Lung (tissue), 12 donors: Measurements from ENCODE around the gene EFNA2. TPM values are rescaled to one million over a fixed set of nuclear protein-coding genes. Genes with fewer than 3 reads are reported as not detected.
A peak's percentile ranks its signal among the peaks of the same experiment; 100 is the strongest.

Source experiments
- ATAC-seq: fragments of 200-7000 bp; cut with Tn5 transposase; one replicate; pipeline ENCODE4 v1.9.1; 2020; ENCODE audit warnings: moderate number of reproducible peaks; ENCODE audit not compliant: insufficient read depth, low FRiP score
- DNase-seq, 3 donors: peaks; one replicate each; pipeline ENCODE4 v3.0.0-alpha.2; 2013 to 2017
- H3K27ac ChIP-seq, 2 donors: one replicate each; pipeline ENCODE4 v1.5.1; 2013; ENCODE audit warnings: mild to moderate bottlenecking in 2 of 2, moderate library complexity in 2 of 2, control low read depth in 1 of 2, inconsistent platforms in 1 of 2, low read depth in 1 of 2, low read length in 1 of 2
- H3K27me3 ChIP-seq, 3 donors: one replicate each; pipeline ENCODE4 v1.5.1; 2013; ENCODE audit warnings: low read length in 2 of 3; ENCODE audit not compliant: control insufficient read depth in 3 of 3, insufficient read depth in 3 of 3
- H3K36me3 ChIP-seq, 4 donors: one replicate each; pipeline ENCODE4 v1.5.1; 2013; ENCODE audit warnings: low read length in 4 of 4, mild to moderate bottlenecking in 1 of 4, moderate library complexity in 1 of 4; ENCODE audit not compliant: control insufficient read depth in 4 of 4, insufficient read depth in 4 of 4
- H3K4me1 ChIP-seq, 5 donors: one replicate each; pipeline ENCODE4 v1.5.1; 2013; ENCODE audit warnings: low read length in 5 of 5, mild to moderate bottlenecking in 2 of 5, moderate library complexity in 1 of 5; ENCODE audit not compliant: control insufficient read depth in 5 of 5, insufficient read depth in 5 of 5
- H3K4me3 ChIP-seq: one replicate; pipeline ENCODE4 v1.5.1; 2013; ENCODE audit warnings: mild to moderate bottlenecking, control low read depth, moderate library complexity
- H3K9ac ChIP-seq, 2 donors: one replicate each; pipeline ENCODE4 v1.5.1; 2013; ENCODE audit warnings: low read length in 2 of 2, control low read depth in 1 of 2; ENCODE audit not compliant: insufficient read depth in 1 of 2
- H3K9me3 ChIP-seq, 4 donors: one replicate each; pipeline ENCODE4 v1.5.1; 2013; ENCODE audit warnings: low read length in 3 of 4, mild to moderate bottlenecking in 1 of 4, moderate library complexity in 1 of 4; ENCODE audit not compliant: control insufficient read depth in 4 of 4, insufficient read depth in 3 of 4
- whole genome bisulfite sequencing, 2 donors: extraction: QIAGEN DNeasy Blood & Tissue Kit; methylation state at CpG; one replicate each; pipeline ENCODE4 v1.1.7; 2013; 5-methylcytosine and 5-hydroxymethylcytosine counted together
- polyA plus RNA-seq, 2 donors: library from polyadenylated mRNA; stranded (reverse); fragments of 200-250 nt; gene quantifications; one replicate each; pipeline ENCODE4 v1.2.1, GENCODE V29; 2013
- total RNA-seq, 2 donors: library from RNA; depleted of rRNA in 1 of 2; stranded (reverse); fragments of >200 nt in 1 of 2; gene quantifications; one replicate each; pipeline ENCODE4 v1.2.1, GENCODE V29; 2014 to 2021
- TF ChIP-seq, protein P1 (sequence below): IDR thresholded peaks from 2 replicates; pipeline ENCODE4 v1.5.1; 2012; ENCODE audit warnings: mild to moderate bottlenecking; ENCODE audit errors: control extremely low read depth, extremely low read depth
- donor health status: control.
- donor health status: control.
- donor health status: Bipolar disorder and iron deficiency.
- donor health status: healthy.
- donor health status: DM: yes; HTN: yes; CAD: no.

Gene EFNA2
- total and polyA plus RNA-seq, 4 donors = 0.37 TPM; not detected in 3

DNA sequence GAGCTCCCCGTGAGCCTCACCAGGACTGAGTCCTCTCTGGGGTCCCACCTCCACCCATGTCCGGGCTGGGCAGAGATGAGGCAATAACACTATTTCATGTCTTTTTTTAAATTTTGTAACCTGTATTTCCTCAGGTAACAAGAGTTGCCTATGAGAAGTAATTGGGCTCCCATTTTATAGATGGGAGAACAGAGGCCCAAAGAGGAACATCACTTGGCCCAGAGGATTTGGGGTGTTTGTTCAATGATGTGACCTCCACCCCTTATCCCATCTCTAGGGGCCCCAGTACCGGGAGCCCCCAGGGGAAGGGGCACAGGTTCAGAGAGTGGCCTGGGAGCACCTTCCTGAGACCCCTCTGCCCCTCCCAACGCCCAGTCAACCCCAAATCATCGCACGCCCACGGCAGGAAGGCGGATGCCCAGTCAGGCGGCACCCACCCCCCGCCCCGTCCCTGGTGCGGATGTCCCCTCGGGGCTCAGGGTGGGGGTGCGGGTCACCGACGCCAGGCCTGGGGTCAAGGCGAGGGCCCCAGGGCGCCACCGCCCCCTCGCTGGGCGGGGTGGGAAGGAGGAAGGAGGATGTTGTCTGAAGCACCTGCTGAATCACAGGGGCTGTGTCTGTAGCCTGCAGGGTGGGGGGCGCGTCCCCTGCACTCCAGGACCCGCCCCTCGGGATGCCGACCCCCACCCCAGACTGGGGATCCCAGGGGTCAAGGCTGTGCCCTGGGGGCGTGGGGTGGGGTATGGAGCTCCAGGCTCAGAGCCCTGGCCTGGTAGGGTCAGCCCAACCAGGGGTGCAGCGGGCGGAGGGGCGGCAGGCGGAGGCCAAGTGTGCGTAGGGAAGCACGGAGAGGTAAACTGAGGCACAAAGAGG, 25.6 kb upstream of the EFNA2 start:
- peaks cover 0 to 40% (median 26%) of the 10 kb centered on the region in 5 donors for H3K4me1 ChIP-seq

DNA sequence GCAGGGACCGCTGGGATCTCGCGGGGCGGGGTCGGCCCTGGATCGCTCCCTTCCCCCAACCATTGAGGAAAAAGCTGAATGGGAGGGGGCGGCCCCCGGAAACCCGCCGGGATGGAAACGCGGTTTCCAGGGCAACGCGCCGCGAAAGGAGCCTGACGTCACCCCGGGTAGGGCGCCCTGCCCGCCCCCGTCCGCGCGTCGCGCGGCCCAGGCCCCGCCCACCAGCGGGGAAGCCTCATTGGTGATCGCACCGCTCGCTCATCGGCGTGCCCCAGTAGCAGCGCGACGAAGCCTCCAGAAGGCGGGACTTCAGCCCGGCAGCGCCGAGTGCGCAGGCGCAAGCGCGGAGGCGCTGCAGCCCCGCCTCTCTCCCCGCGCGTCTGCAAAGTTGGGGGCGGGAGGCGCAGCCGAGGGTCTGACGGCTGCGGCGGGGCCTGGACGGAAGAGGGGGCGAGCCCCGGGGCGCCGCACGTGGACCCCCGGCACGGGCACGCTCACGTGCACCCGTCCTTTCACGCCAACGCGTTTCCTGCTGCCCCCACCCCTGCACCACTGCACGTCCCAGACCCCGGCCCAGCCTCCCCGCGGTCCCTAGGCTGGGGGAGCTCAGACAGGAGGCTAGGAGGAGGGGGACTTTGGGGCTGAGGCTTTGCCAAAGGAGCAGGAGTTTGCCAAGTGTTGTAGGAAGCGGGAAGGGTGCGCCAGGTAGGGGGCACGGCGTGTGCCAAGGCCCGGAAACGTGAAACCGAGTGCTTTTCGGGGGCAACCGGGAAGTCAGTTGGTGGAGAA, 24.7 kb upstream of the EFNA2 start:
- peak overlapping the region; percentile 83 to 98 for H3K27ac ChIP-seq
- peak overlapping the region; percentile 39 for H3K4me3 ChIP-seq
- peaks cover 0 to 40% (median 30%) of the 10 kb centered on the region in 5 donors for H3K4me1 ChIP-seq
- TF ChIP-seq, protein P1, sequence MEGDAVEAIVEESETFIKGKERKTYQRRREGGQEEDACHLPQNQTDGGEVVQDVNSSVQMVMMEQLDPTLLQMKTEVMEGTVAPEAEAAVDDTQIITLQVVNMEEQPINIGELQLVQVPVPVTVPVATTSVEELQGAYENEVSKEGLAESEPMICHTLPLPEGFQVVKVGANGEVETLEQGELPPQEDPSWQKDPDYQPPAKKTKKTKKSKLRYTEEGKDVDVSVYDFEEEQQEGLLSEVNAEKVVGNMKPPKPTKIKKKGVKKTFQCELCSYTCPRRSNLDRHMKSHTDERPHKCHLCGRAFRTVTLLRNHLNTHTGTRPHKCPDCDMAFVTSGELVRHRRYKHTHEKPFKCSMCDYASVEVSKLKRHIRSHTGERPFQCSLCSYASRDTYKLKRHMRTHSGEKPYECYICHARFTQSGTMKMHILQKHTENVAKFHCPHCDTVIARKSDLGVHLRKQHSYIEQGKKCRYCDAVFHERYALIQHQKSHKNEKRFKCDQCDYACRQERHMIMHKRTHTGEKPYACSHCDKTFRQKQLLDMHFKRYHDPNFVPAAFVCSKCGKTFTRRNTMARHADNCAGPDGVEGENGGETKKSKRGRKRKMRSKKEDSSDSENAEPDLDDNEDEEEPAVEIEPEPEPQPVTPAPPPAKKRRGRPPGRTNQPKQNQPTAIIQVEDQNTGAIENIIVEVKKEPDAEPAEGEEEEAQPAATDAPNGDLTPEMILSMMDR = no peak
- H3K27me3 ChIP-seq = no peaks in the 10 kb centered on the region
- H3K9me3 ChIP-seq = no peaks in the 10 kb centered on the region
- H3K36me3 ChIP-seq = peaks cover 3 to 15% (median 5%) of the 10 kb centered on the region in 4 donors
- 0 to 1% methylated on average over 48 to 83 of the region's 83 CpGs for WGBS, 2 donors
- ATAC-seq (peak; percentile 83), DNase-seq (peak; percentile 96 to 98 (median 98))
- H3K9ac ChIP-seq = peak overlapping the region; percentile 67 to 75

More for the DNA sequence above, 25.6 kb upstream of the EFNA2 start:
- H3K4me3 ChIP-seq = no peak overlapping the region
- H3K27ac ChIP-seq = peak overlapping the region; percentile 83 to 97
- WGBS, 2 donors = 10 to 17% methylated on average over 27 to 33 of the region's 33 CpGs
- ATAC-seq (no peak), DNase-seq (peak in 2 of 3 donors; percentile 22 to 33)
- H3K9ac ChIP-seq = no peak overlapping the region
- no peaks in the 10 kb centered on the region for H3K27me3 ChIP-seq
- no peaks in the 10 kb centered on the region for H3K9me3 ChIP-seq
- peaks cover 7 to 24% (median 13%) of the 10 kb centered on the region in 4 donors for H3K36me3 ChIP-seq
- TF ChIP-seq, protein P1 = no peak

DNA sequence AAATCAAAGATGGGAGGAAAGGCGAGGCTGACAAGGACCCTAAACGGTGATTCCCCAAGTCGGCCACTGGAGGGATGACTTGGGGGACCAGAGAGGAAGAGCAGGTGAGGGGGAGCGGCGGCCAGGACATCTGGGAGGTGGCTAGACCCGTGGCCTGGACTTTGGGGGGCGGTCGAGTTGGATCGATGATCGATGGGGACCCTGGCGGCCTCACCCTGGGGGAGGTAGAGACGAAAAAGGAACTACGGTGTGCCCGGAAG, 24.2 kb upstream of the EFNA2 start:
- TF ChIP-seq, protein P1 = no peak
- H3K9me3 ChIP-seq = no peaks in the 10 kb centered on the region
- H3K4me1 ChIP-seq = peaks cover 0 to 45% (median 32%) of the 10 kb centered on the region in 5 donors
- peak overlapping the region; percentile 82 to 98 for H3K27ac ChIP-seq
- 10 to 12% methylated on average over 14 of the region's 14 CpGs for WGBS, 2 donors
- DNase-seq (peak in 1 of 3 donors; percentile 36), ATAC-seq (no peak)
- peak overlapping the region; percentile 39 for H3K4me3 ChIP-seq
- H3K9ac ChIP-seq = peak overlapping the region; percentile 67 to 75
- peaks cover 2 to 12% (median 4%) of the 10 kb centered on the region in 4 donors for H3K36me3 ChIP-seq
- no peaks in the 10 kb centered on the region for H3K27me3 ChIP-seq
